Activated naive CD8-positive, alpha-beta T cell treated with anti-CD3 and anti-CD28 coated beads, Interleukin-2, amount 50 U/mL, for 16 hours (primary cell): ENCODE measurements around the gene SLC6A18.

ENCODE experiments used
- DNase-seq: peaks from one replicate; pipeline ENCODE4 v3.0.0-alpha.2; 2020; ENCODE audit warnings: low read depth, low spot score

SLC6A18 gene

GRCh38 chr5:1225081-1225480 is at the start of gene SLC6A18:
Gene SLC6A18 (plus strand): TSS chr5:1225381. CDS start chr5:1225478, 97 bp downstream.
- no peak for DNase-seq

- no peak for DNase-seq
These were observed 49.2 kb upstream of the SLC6A18 start for GRCh38 chr5:1175801-1176472.

GRCh38 chr5:1176473-1177391 is 48.4 kb upstream of the SLC6A18 start:
- no peak for DNase-seq

- no peak for DNase-seq
These were observed 47.2 kb upstream of the SLC6A18 start for GRCh38 chr5:1177826-1178528.

- DNase-seq, result no peak
These were observed 46.4 kb upstream of the SLC6A18 start for GRCh38 chr5:1178529-1179382.

GRCh38 chr5:1179383-1179715 is 45.8 kb upstream of the SLC6A18 start:
- DNase-seq, result no peak

- DNase-seq, result no peak
These were observed 45.1 kb upstream of the SLC6A18 start for GRCh38 chr5:1180096-1180495.

GRCh38 chr5:1180841-1181271 is 44.3 kb upstream of the SLC6A18 start:
- DNase-seq, result no peak

GRCh38 chr5:1181451-1182359 is 43.5 kb upstream of the SLC6A18 start:
- no peak for DNase-seq

- DNase-seq, result no peak
These were observed 42.9 kb upstream of the SLC6A18 start for GRCh38 chr5:1182360-1182632.

- DNase-seq, result no peak
These were observed 42.4 kb upstream of the SLC6A18 start for GRCh38 chr5:1182633-1183423.

- no peak for DNase-seq
These were observed 41.6 kb upstream of the SLC6A18 start for GRCh38 chr5:1183424-1184162.

- no peak for DNase-seq
These were observed 41.1 kb upstream of the SLC6A18 start for GRCh38 chr5:1184163-1184470.

GRCh38 chr5:1184481-1184880 is 40.7 kb upstream of the SLC6A18 start:
- DNase-seq, result no peak

- DNase-seq, result no peak
These were observed 40.0 kb upstream of the SLC6A18 start for GRCh38 chr5:1185038-1185627.

GRCh38 chr5:1185629-1186350 is 39.4 kb upstream of the SLC6A18 start:
- DNase-seq, result no peak

GRCh38 chr5:1186351-1187233 is 38.6 kb upstream of the SLC6A18 start:
- DNase-seq, result no peak
